Thymus (tissue), 11 donors: ENCODE measurements around the gene PGS1. TPM values are rescaled to one million over a fixed set of nuclear protein-coding genes. Genes with fewer than 3 reads are reported as not detected.

Source experiments
- DNase-seq, 9 donors: peaks; one replicate each; pipeline ENCODE4 v3.0.0-alpha.2; 2013; ENCODE audit warnings: low spot score in 9 of 9, low read depth in 6 of 9, missing footprints in 1 of 9
- H3K27ac ChIP-seq, 2 donors: one replicate each; pipeline ENCODE4 v1.5.1; 2013; ENCODE audit warnings: control low read depth in 1 of 2, low read depth in 1 of 2, low read length in 1 of 2, mild to moderate bottlenecking in 1 of 2, moderate library complexity in 1 of 2
- H3K27me3 ChIP-seq, 2 donors: one replicate each; pipeline ENCODE4 v1.5.1; 2013; ENCODE audit warnings: low read length in 1 of 2; ENCODE audit not compliant: control insufficient read depth in 2 of 2, insufficient read depth in 1 of 2
- H3K36me3 ChIP-seq, 2 donors: one replicate each; pipeline ENCODE4 v1.5.1; 2013; ENCODE audit warnings: low read length in 1 of 2, mild to moderate bottlenecking in 1 of 2, moderate library complexity in 1 of 2; ENCODE audit not compliant: control insufficient read depth in 2 of 2, insufficient read depth in 2 of 2
- H3K4me1 ChIP-seq, 2 donors: one replicate each; pipeline ENCODE4 v1.5.1; 2013; ENCODE audit warnings: low read length in 2 of 2; ENCODE audit not compliant: control insufficient read depth in 2 of 2, insufficient read depth in 2 of 2
- H3K4me3 ChIP-seq, 2 donors: one replicate each; pipeline ENCODE4 v1.5.1; 2013; ENCODE audit warnings: low read length in 2 of 2, control low read depth in 1 of 2, mild to moderate bottlenecking in 1 of 2
- H3K9me3 ChIP-seq, 2 donors: one replicate each; pipeline ENCODE4 v1.5.1; 2013; ENCODE audit warnings: low read length in 1 of 2, mild to moderate bottlenecking in 1 of 2; ENCODE audit not compliant: control insufficient read depth in 2 of 2, insufficient read depth in 1 of 2
- WGBS: extraction: QIAGEN DNeasy Blood & Tissue Kit; methylation state at CpG from one replicate; pipeline ENCODE4 v1.1.7; 2013; 5-methylcytosine and 5-hydroxymethylcytosine counted together
- polyA plus RNA-seq: library from polyadenylated mRNA; stranded (reverse); fragments of 200-250 nt; gene quantifications from one replicate; pipeline ENCODE4 v1.2.3, GENCODE V29; 2013
- total RNA-seq: library from RNA; stranded (reverse); fragments of 120-200 nt; gene quantifications from one replicate; pipeline ENCODE4 v1.2.4, GENCODE V29; 2013
- donor health status: healthy.

PGS1 gene
- total and polyA plus RNA-seq, 2 donors = 32.1 to 34.6 TPM

- peaks cover 15 to 30% of the 10 kb centered on the region in 2 donors for H3K4me1 ChIP-seq
- no peak overlapping the region for H3K27ac ChIP-seq
- peaks cover 0 to 5% of the 10 kb centered on the region in 2 donors for H3K9me3 ChIP-seq
- H3K27me3 ChIP-seq = peaks cover 11 to 34% of the 10 kb centered on the region in 2 donors
- no peaks in the 10 kb centered on the region for H3K36me3 ChIP-seq
- WGBS = 94% methylated on average over 19 of the region's 19 CpGs
- no peak for DNase-seq
- H3K4me3 ChIP-seq = no peak overlapping the region
These were observed 41.0 kb upstream of the PGS1 start for GRCh38 chr17:78337244-78338109.

DNA sequence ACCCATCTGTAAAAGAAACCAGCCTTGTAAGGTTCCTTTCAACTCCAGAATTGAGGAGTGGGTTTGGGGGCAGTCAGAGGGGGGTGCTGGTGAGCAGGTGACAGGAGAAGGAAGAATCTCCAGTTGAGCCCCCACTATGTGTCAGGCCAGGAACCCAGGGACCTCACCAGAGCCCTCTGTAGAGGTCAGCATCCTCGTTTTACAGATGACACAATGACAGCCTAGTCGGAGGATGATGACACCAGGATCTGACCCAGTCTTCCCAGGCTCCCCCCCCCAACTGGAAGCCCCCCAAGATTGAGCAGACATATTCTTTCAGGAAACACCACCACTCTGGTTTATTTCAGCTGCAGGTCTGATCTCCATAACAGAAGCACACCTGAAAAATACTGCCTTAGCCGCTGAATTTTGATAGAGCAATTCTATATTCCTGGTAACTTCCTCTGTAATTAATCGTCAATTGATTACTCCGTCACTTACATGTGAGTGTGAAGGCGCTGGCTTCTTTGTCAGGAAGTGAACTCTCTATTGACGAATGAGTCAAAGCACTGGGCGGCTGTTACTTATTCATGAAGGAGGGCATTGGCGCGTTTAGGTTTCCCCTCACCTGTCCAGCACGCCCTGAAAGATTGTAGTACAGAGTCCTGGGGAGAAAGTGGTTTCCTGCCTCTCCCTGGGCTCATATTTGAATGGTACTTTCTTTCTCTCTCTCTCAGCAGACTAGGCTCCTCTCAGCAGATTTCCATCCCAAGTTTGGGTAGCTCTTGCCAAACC, 39.8 kb upstream of the PGS1 start:
- H3K9me3 ChIP-seq = peaks cover 0 to 8% of the 10 kb centered on the region in 2 donors
- no peak overlapping the region for H3K27ac ChIP-seq
- H3K4me1 ChIP-seq = peaks cover 24 to 33% of the 10 kb centered on the region in 2 donors
- H3K4me3 ChIP-seq = no peak overlapping the region
- DNase-seq = no peak
- H3K27me3 ChIP-seq = peaks cover 11 to 42% of the 10 kb centered on the region in 2 donors
- no peaks in the 10 kb centered on the region for H3K36me3 ChIP-seq
- 78% methylated on average over 11 of the region's 11 CpGs for WGBS

GRCh38 chr17:78340183-78340955, 38.1 kb upstream of the PGS1 start:
- Histone ChIP-seq H3K27me3 (peaks cover 11 to 42% of the 10 kb centered on the region in 2 donors), H3K9me3 (peaks cover 0 to 8% of the 10 kb centered on the region in 2 donors), H3K4me1 (peaks cover 33 to 50% of the 10 kb centered on the region in 2 donors), H3K4me3 (no peak overlapping the region), H3K27ac (no peak overlapping the region), H3K36me3 (no peaks in the 10 kb centered on the region)
- WGBS = 88% methylated on average over 10 of the region's 10 CpGs
- no peak for DNase-seq

- Histone ChIP-seq H3K27ac (peak overlapping the region in 1 of 2 donors; percentile 68), H3K36me3 (no peaks in the 10 kb centered on the region), H3K4me3 (peak overlapping the region in 1 of 2 donors; percentile 44), H3K4me1 (peaks cover 33 to 56% of the 10 kb centered on the region in 2 donors), H3K9me3 (peaks cover 0 to 8% of the 10 kb centered on the region in 2 donors), H3K27me3 (peaks cover 11 to 45% of the 10 kb centered on the region in 2 donors)
- DNase-seq = no peak
- 12% methylated on average over 95 of the region's 95 CpGs for WGBS
These were observed 36.6 kb upstream of the PGS1 start for GRCh38 chr17:78341559-78342448.

- WGBS = 67% methylated on average over 26 of the region's 26 CpGs
- no peaks in the 10 kb centered on the region for H3K36me3 ChIP-seq
- no peak overlapping the region for H3K4me3 ChIP-seq
- DNase-seq = no peak
- H3K4me1 ChIP-seq = peaks cover 33 to 60% of the 10 kb centered on the region in 2 donors
- H3K27me3 ChIP-seq = peaks cover 11 to 40% of the 10 kb centered on the region in 2 donors
- peaks cover 0 to 8% of the 10 kb centered on the region in 2 donors for H3K9me3 ChIP-seq
- peak overlapping the region; percentile 78 to 87 for H3K27ac ChIP-seq
These were observed 35.8 kb upstream of the PGS1 start for GRCh38 chr17:78342449-78343186.

DNA sequence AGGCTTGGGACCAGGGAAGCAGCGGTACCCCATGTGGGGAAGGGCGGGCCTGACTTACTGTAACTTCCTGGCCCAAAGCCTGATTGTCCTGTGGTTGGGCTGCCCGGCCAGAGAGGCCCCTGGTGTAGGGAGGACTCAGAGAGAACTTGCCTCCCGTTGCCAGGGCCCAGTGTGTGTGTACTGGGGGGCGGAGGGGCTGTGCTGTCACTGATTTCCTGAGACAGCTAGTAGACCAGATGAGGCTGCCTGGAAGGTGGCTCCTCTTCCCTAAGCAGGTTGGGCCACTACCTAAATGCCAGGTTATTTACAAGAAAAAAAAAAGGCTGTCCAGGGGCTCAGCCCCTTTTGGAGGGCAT, 35.3 kb upstream of the PGS1 start:
- H3K9me3 ChIP-seq = peaks cover 0 to 8% of the 10 kb centered on the region in 2 donors
- peaks cover 33 to 65% of the 10 kb centered on the region in 2 donors for H3K4me1 ChIP-seq
- H3K36me3 ChIP-seq = no peaks in the 10 kb centered on the region
- H3K4me3 ChIP-seq = no peak overlapping the region
- H3K27ac ChIP-seq = peak overlapping the region; percentile 78 to 87
- WGBS = 20% methylated on average over 5 of the region's 5 CpGs
- DNase-seq = no peak
- H3K27me3 ChIP-seq = peaks cover 11 to 38% of the 10 kb centered on the region in 2 donors

DNA sequence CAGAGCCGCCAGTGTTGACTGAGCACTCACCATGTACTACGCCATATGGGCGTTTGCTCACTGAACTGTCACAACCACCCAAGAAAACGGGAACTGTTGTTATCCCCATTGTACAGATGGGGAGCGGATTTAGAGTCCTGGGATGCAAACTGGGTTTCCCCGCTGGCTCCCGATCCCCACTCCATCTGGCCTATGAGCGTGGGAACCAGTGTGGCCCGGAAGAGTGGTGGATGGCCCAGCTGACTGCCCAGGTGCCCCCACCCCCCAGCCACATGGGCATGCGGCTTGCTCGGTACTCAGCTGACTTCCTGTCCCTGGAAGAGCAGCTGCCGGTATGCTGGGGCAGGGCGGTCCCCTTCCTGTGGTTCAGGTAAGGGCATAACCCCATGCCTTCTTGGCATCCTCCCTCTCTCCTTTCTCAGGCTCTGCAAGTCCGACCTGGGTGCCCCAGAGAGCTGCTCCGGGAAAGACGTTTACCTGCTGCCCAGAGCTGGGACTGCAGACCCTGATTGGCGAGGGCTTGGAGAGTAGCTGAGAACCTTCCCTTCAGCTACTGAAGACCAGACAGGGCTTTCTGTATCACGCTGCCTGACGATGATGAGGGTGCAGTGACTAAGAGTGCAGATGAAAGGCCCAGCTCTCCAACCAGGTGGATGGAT, 34.8 kb upstream of the PGS1 start:
- Histone ChIP-seq H3K4me3 (no peak overlapping the region), H3K9me3 (peaks cover 0 to 8% of the 10 kb centered on the region in 2 donors), H3K27ac (peak overlapping the region; percentile 78 to 87), H3K36me3 (no peaks in the 10 kb centered on the region), H3K27me3 (peaks cover 11 to 38% of the 10 kb centered on the region in 2 donors), H3K4me1 (peaks cover 33 to 65% of the 10 kb centered on the region in 2 donors)
- 7% methylated on average over 19 of the region's 19 CpGs for WGBS
- DNase-seq = peak in 6 of 9 donors; percentile 61 to 90 (median 76)
